Mucosa of rectum (tissue), 2 donors: Measurements from ENCODE around the gene ERG.
A peak's percentile ranks its signal among the peaks of the same experiment; 100 is the strongest.

Experiments
- H3K27ac ChIP-seq, 2 donors: one replicate each; pipeline ENCODE4 v1.7.0; 2013; ENCODE audit warnings: inconsistent platforms in 2 of 2, low read depth in 2 of 2, low read length in 2 of 2
- H3K27me3 ChIP-seq, 2 donors: one replicate each; pipeline ENCODE4 v1.7.0; 2013; ENCODE audit warnings: low read length in 2 of 2; ENCODE audit not compliant: control insufficient read depth in 2 of 2, insufficient read depth in 2 of 2
- H3K36me3 ChIP-seq, 2 donors: one replicate each; pipeline ENCODE4 v1.7.0; 2013; ENCODE audit warnings: low read length in 2 of 2; ENCODE audit not compliant: control insufficient read depth in 2 of 2, insufficient read depth in 2 of 2
- H3K4me1 ChIP-seq, 2 donors: one replicate each; pipeline ENCODE4 v1.7.0; 2013; ENCODE audit warnings: low read length in 2 of 2, mild to moderate bottlenecking in 1 of 2; ENCODE audit not compliant: control insufficient read depth in 2 of 2, insufficient read depth in 2 of 2
- H3K4me3 ChIP-seq, 2 donors: one replicate each; pipeline ENCODE4 v1.7.0; 2013; ENCODE audit warnings: low read length in 2 of 2
- H3K9ac ChIP-seq, 2 donors: one replicate each; pipeline ENCODE4 v1.7.0; 2013; ENCODE audit warnings: low read length in 2 of 2, low read depth in 1 of 2, mild to moderate bottlenecking in 1 of 2
- H3K9me3 ChIP-seq, 2 donors: one replicate each; pipeline ENCODE4 v1.7.0; 2013; ENCODE audit warnings: low read length in 2 of 2; ENCODE audit not compliant: control insufficient read depth in 2 of 2
- donor health status: healthy.
- donor health status: Normal muscosa, but diverticular disease.

The ERG gene

GRCh38 chr21:38524168-38525153 lies 26.2 kb upstream of the ERG start:
- Histone ChIP-seq H3K4me3 (no peak overlapping the region), H3K36me3 (no peaks in the 10 kb centered on the region), H3K9me3 (no peaks in the 10 kb centered on the region), H3K4me1 (peaks cover 13% of the 10 kb centered on the region in 2 donors), H3K27me3 (no peaks in the 10 kb centered on the region), H3K9ac (no peak overlapping the region), H3K27ac (no peak overlapping the region)

GRCh38 chr21:38520511-38520910 lies 22.2 kb upstream of the ERG start:
- Histone ChIP-seq H3K4me3 (no peak overlapping the region), H3K27ac (no peak overlapping the region), H3K27me3 (no peaks in the 10 kb centered on the region), H3K4me1 (no peaks in the 10 kb centered on the region), H3K9ac (no peak overlapping the region), H3K36me3 (no peaks in the 10 kb centered on the region), H3K9me3 (no peaks in the 10 kb centered on the region)

- Histone ChIP-seq H3K4me1 (peaks cover 4 to 10% of the 10 kb centered on the region in 2 donors), H3K27me3 (no peaks in the 10 kb centered on the region), H3K27ac (no peak overlapping the region), H3K9ac (no peak overlapping the region), H3K4me3 (no peak overlapping the region), H3K36me3 (no peaks in the 10 kb centered on the region), H3K9me3 (no peaks in the 10 kb centered on the region)
Measured at GRCh38 chr21:38511662-38512243, 13.5 kb upstream of the ERG start.

GRCh38 chr21:38511198-38511597 lies 12.9 kb upstream of the ERG start:
- Histone ChIP-seq H3K27ac (no peak overlapping the region), H3K9ac (no peak overlapping the region), H3K4me3 (no peak overlapping the region), H3K36me3 (no peaks in the 10 kb centered on the region), H3K9me3 (no peaks in the 10 kb centered on the region), H3K4me1 (peaks cover 5 to 12% of the 10 kb centered on the region in 2 donors), H3K27me3 (no peaks in the 10 kb centered on the region)

GRCh38 chr21:38507374-38507942 lies 9.2 kb upstream of the ERG start:
- Histone ChIP-seq H3K9ac (no peak overlapping the region), H3K27me3 (no peaks in the 10 kb centered on the region), H3K4me3 (no peak overlapping the region), H3K9me3 (no peaks in the 10 kb centered on the region), H3K4me1 (peaks cover 8 to 12% of the 10 kb centered on the region in 2 donors), H3K36me3 (no peaks in the 10 kb centered on the region), H3K27ac (no peak overlapping the region)

GRCh38 chr21:38506661-38507281 lies 8.5 kb upstream of the ERG start:
- no peak overlapping the region for H3K9ac ChIP-seq
- peak overlapping the region in 1 of 2 donors; percentile 49 for H3K4me3 ChIP-seq
- no peak overlapping the region for H3K27ac ChIP-seq
- no peaks in the 10 kb centered on the region for H3K36me3 ChIP-seq
- H3K27me3 ChIP-seq, result no peaks in the 10 kb centered on the region
- H3K9me3 ChIP-seq, result no peaks in the 10 kb centered on the region
- H3K4me1 ChIP-seq, result peaks cover 8 to 12% of the 10 kb centered on the region in 2 donors

- Histone ChIP-seq H3K4me3 (no peak overlapping the region), H3K9me3 (no peaks in the 10 kb centered on the region), H3K9ac (peak overlapping the region in 1 of 2 donors; percentile 35), H3K27me3 (no peaks in the 10 kb centered on the region), H3K36me3 (no peaks in the 10 kb centered on the region), H3K27ac (no peak overlapping the region), H3K4me1 (peaks cover 8 to 12% of the 10 kb centered on the region in 2 donors)
Measured at GRCh38 chr21:38505654-38506523, 7.6 kb upstream of the ERG start.

- Histone ChIP-seq H3K9me3 (no peaks in the 10 kb centered on the region), H3K27ac (no peak overlapping the region), H3K4me1 (peaks cover 8 to 12% of the 10 kb centered on the region in 2 donors), H3K36me3 (no peaks in the 10 kb centered on the region), H3K9ac (no peak overlapping the region), H3K27me3 (no peaks in the 10 kb centered on the region), H3K4me3 (no peak overlapping the region)
Measured at GRCh38 chr21:38504066-38504465, 5.8 kb upstream of the ERG start.

GRCh38 chr21:38503583-38503982 lies 5.3 kb upstream of the ERG start:
- no peak overlapping the region for H3K27ac ChIP-seq
- no peaks in the 10 kb centered on the region for H3K36me3 ChIP-seq
- no peak overlapping the region for H3K4me3 ChIP-seq
- H3K9me3 ChIP-seq, result no peaks in the 10 kb centered on the region
- peaks cover 8 to 12% of the 10 kb centered on the region in 2 donors for H3K4me1 ChIP-seq
- no peak overlapping the region for H3K9ac ChIP-seq
- H3K27me3 ChIP-seq, result no peaks in the 10 kb centered on the region
